Tibial nerve (tissue), 4 donors: Measurements from ENCODE around the gene PHF12.

ENCODE experiments used
- EP300 ChIP-seq, 2 donors: sonication (generic); formaldehyde crosslinking; IDR thresholded peaks; one replicate each; pipeline ENCODE4 v1.6.1; 2017; ENCODE audit warnings: antibody characterized with exemption in 2 of 2, mild to moderate bottlenecking in 1 of 2
- POLR2A ChIP-seq, 2 donors: fragments of 450-650 bp; IDR thresholded peaks; one replicate each; pipeline ENCODE4 v1.6.1; 2017; ENCODE audit warnings: antibody characterized with exemption in 2 of 2, mild to moderate bottlenecking in 2 of 2, moderate library complexity in 2 of 2
- TF ChIP-seq, protein P1 (sequence below), 5 experiments: fragments of 200-600 bp in 3 of 5; fragments of 450-650 bp in 2 of 5; sonication (generic) in 3 of 5; IDR thresholded peaks; one replicate each; pipeline ENCODE4 v1.5.1; 2016 to 2019; ENCODE audit warnings: antibody characterized with exemption in 5 of 5, mild to moderate bottlenecking in 3 of 5, moderate library complexity in 2 of 5

DNA sequence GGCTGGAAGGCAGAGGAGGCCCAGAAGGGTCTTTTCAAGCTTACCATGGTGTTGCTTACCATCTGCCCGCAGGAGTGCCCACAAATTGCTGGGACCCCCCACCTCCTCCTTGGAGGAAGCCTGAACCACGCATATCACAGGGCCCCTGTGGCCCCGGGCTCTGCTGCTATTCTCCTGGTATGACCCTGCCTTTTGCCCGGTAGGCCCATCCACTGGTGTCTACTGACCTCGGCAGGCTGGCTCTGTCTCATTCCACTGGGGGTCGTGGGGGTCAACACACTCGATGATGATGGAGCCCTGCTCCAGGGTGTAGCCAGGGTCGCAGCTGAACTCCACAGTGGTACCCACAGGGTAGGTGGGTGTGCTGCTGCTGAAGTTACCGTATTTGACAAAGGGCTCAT is 8.2 kb upstream of the PHF12 start:
- TF ChIP-seq POLR2A (IDR thresholded peaks at IDR 0.05): no peak
- TF ChIP-seq, protein P1, sequence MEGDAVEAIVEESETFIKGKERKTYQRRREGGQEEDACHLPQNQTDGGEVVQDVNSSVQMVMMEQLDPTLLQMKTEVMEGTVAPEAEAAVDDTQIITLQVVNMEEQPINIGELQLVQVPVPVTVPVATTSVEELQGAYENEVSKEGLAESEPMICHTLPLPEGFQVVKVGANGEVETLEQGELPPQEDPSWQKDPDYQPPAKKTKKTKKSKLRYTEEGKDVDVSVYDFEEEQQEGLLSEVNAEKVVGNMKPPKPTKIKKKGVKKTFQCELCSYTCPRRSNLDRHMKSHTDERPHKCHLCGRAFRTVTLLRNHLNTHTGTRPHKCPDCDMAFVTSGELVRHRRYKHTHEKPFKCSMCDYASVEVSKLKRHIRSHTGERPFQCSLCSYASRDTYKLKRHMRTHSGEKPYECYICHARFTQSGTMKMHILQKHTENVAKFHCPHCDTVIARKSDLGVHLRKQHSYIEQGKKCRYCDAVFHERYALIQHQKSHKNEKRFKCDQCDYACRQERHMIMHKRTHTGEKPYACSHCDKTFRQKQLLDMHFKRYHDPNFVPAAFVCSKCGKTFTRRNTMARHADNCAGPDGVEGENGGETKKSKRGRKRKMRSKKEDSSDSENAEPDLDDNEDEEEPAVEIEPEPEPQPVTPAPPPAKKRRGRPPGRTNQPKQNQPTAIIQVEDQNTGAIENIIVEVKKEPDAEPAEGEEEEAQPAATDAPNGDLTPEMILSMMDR (IDR thresholded peaks at IDR 0.05): no peak
- TF ChIP-seq EP300 (IDR thresholded peaks at IDR 0.05): no peak
